Natural killer cell (primary cell): ENCODE data around the gene MED13L. TPM values are rescaled to one million over a fixed set of nuclear protein-coding genes. Genes with fewer than 3 reads are reported as not detected.

Experiments used
- ATAC-seq, 3 donors: fragments of 150-1000 bp in 2 of 3; fragments of 200-7000 bp in 1 of 3; cut with Tn5 transposase; 1 replicate in 1 of 3; 2 replicates in 2 of 3; pipeline ENCODE4 v1.10.0; 2021; ENCODE audit warnings: mild to moderate bottlenecking in 2 of 3, moderate library complexity in 2 of 3
- DNase-seq, 2 donors: peaks; one replicate each; pipeline versions ENCODE4 v3.0.0 to v3.0.0-alpha.2; 2013 to 2021; ENCODE audit warnings: mixed read lengths in 1 of 2
- H3K27ac ChIP-seq: one replicate; pipeline ENCODE4 v1.5.1; 2013; ENCODE audit warnings: mild to moderate bottlenecking, low read length
- H3K27me3 ChIP-seq: one replicate; pipeline ENCODE4 v1.6.1; 2013; ENCODE audit warnings: low read length; ENCODE audit not compliant: control insufficient read depth, insufficient read depth
- H3K36me3 ChIP-seq: one replicate; pipeline ENCODE4 v1.6.1; 2013; ENCODE audit warnings: low read length; ENCODE audit not compliant: control insufficient read depth, insufficient read depth
- H3K4me1 ChIP-seq: one replicate; pipeline ENCODE4 v1.6.1; 2013; ENCODE audit warnings: low read length; ENCODE audit not compliant: control insufficient read depth, insufficient read depth
- H3K4me3 ChIP-seq: one replicate; pipeline ENCODE4 v1.5.1; 2013; ENCODE audit warnings: low read length
- H3K9me3 ChIP-seq: one replicate; pipeline ENCODE4 v1.6.1; 2013; ENCODE audit warnings: low read length; ENCODE audit not compliant: control insufficient read depth, insufficient read depth
- H3K27ac Mint-ChIP-seq, 2 donors: one replicate each; pipeline ENCODE4 v1.8.0; 2022; ENCODE audit warnings: mild to moderate bottlenecking in 2 of 2, mixed read lengths in 2 of 2, moderate library complexity in 1 of 2
- H3K27me3 Mint-ChIP-seq, 2 donors: one replicate each; pipeline ENCODE4 v1.8.0; 2022; ENCODE audit warnings: low read depth in 2 of 2, mixed read lengths in 2 of 2
- H3K36me3 Mint-ChIP-seq: one replicate; pipeline ENCODE4 v1.8.0; 2022; ENCODE audit warnings: mixed read lengths
- H3K4me1 Mint-ChIP-seq, 2 donors: one replicate each; pipeline ENCODE4 v1.8.0; 2022; ENCODE audit warnings: mixed read lengths in 2 of 2
- H3K4me3 Mint-ChIP-seq: one replicate; pipeline ENCODE4 v1.8.0; 2022; ENCODE audit warnings: mild to moderate bottlenecking, moderate library complexity, mixed read lengths
- H3K9me3 Mint-ChIP-seq, 2 donors: one replicate each; pipeline ENCODE4 v1.8.0; 2022; ENCODE audit warnings: mixed read lengths in 2 of 2
- WGBS: methylation state at CpG from one replicate; pipeline ENCODE4 v1.1.7; 2013; ENCODE audit warnings: missing lambda C conversion rate; ENCODE audit not compliant: insufficient coverage; 5-methylcytosine and 5-hydroxymethylcytosine counted together
- intact Hi-C: fragments of 100-400 bp; cut with micrococcal nuclease; formaldehyde crosslinking; loops from one replicate; pipeline ENCODE4 v1.14.2; 2022
- total RNA-seq, 4 donors: library from RNA; stranded (reverse); fragments of 120-200 nt in 1 of 4; gene quantifications; one replicate each; pipeline versions ENCODE4 v1.2.3 to v1.2.4, GENCODE V29; 2013 to 2022
- TF ChIP-seq, protein P1 (sequence below): fragments of 200-600 bp; IDR thresholded peaks from one replicate; pipeline ENCODE4 v1.8.0; 2022; ENCODE audit warnings: antibody characterized with exemption

Gene MED13L
- total RNA-seq, 3 donors from 2014 or later (not counting 1 experiment from before 2014, with no cell fraction given) = 237 to 316 (median 240) TPM

DNA sequence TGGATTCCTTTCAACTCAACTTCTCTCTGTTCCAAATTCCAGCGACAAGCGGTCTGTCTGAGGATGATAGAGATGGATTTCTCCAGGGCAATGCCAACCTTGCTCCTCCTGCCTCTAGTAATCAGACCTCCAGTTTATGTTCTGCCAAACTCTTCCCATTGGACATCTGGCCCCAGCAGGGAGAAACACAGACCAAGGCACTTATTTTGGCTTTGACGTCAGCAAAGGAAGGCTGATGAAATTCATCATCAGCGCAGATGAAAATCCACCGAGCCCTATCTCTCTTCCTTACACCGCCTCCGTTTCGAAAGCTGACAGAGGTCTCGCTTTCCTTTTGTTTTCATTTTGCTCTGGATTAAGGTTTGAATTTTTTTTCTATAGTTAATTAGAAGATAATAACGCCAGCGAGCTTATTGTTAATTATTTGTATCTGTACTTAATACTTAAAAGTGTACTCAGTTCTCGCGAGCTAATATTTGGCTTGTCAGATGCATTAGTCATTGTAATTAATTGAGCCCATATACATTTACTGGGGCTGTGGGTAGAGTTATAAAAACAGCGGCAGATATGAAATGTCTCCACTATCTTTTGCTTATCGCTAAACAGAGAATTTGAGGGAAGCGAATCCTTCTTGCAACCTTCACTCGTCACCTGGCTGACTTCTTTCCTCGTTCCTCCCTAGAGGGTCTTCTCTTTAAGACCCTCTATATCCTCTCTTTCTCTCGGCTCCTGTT, 35.9 kb upstream of the MED13L start:
- H3K36me3 ChIP-seq = no peaks in the 10 kb centered on the region
- no peaks in the 10 kb centered on the region for H3K9me3 Mint-ChIP-seq
- no peak overlapping the region for H3K4me3 ChIP-seq
- H3K27me3 Mint-ChIP-seq = peaks cover 6 to 8% of the 10 kb centered on the region in 2 donors
- DNase-seq = no peak
- H3K4me3 Mint-ChIP-seq = no peak overlapping the region
- intact Hi-C loops = no loop called here
- H3K27me3 ChIP-seq = no peaks in the 10 kb centered on the region
- TF ChIP-seq, protein P1, sequence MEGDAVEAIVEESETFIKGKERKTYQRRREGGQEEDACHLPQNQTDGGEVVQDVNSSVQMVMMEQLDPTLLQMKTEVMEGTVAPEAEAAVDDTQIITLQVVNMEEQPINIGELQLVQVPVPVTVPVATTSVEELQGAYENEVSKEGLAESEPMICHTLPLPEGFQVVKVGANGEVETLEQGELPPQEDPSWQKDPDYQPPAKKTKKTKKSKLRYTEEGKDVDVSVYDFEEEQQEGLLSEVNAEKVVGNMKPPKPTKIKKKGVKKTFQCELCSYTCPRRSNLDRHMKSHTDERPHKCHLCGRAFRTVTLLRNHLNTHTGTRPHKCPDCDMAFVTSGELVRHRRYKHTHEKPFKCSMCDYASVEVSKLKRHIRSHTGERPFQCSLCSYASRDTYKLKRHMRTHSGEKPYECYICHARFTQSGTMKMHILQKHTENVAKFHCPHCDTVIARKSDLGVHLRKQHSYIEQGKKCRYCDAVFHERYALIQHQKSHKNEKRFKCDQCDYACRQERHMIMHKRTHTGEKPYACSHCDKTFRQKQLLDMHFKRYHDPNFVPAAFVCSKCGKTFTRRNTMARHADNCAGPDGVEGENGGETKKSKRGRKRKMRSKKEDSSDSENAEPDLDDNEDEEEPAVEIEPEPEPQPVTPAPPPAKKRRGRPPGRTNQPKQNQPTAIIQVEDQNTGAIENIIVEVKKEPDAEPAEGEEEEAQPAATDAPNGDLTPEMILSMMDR = no peak
- ATAC-seq = no peak
- H3K4me1 Mint-ChIP-seq = no peaks in the 10 kb centered on the region
- WGBS = 95% methylated on average over 17 of the region's 19 CpGs
- H3K36me3 Mint-ChIP-seq = no peaks in the 10 kb centered on the region
- H3K27ac ChIP-seq = no peak overlapping the region
- H3K9me3 ChIP-seq = no peaks in the 10 kb centered on the region
- no peak overlapping the region for H3K27ac Mint-ChIP-seq
- no peaks in the 10 kb centered on the region for H3K4me1 ChIP-seq

DNA sequence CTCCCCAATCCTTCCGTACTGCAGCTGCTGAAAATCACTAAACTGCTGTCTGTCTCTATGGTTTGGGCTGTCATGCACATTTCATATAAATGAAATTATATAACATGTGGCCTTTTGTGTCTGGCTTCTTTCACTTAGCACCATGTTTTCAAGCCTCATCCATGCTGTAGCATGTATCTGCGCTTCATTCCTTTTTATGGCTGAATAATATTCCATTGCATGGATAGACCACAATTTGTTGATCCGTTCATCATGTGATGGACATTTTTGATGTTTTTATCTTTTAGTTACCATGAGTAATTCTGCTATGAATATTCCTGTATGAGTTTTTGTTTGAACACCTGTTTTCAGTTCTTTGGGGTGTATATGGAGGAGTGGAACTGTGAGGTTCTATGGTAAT, 32.6 kb upstream of the MED13L start:
- Histone ChIP-seq H3K27ac (no peak overlapping the region), H3K27me3 (no peaks in the 10 kb centered on the region), H3K4me3 (no peak overlapping the region), H3K4me1 (no peaks in the 10 kb centered on the region), H3K36me3 (no peaks in the 10 kb centered on the region), H3K9me3 (no peaks in the 10 kb centered on the region)
- H3K4me1 Mint-ChIP-seq = no peaks in the 10 kb centered on the region
- no peaks in the 10 kb centered on the region for H3K9me3 Mint-ChIP-seq
- intact Hi-C loops = no loop called here
- DNase-seq = no peak
- no peak overlapping the region for H3K27ac Mint-ChIP-seq
- H3K27me3 Mint-ChIP-seq = peaks cover 0 to 6% of the 10 kb centered on the region in 2 donors
- TF ChIP-seq, protein P1 = no peak
- no peak for ATAC-seq
- WGBS = 82% methylated on average over 3 of the region's 3 CpGs
- H3K36me3 Mint-ChIP-seq = no peaks in the 10 kb centered on the region
- H3K4me3 Mint-ChIP-seq = no peak overlapping the region

- H3K4me3 Mint-ChIP-seq = no peak overlapping the region
- WGBS = 100% methylated on average over 1 of the region's 1 CpG
- no peak for ATAC-seq
Observed at GRCh38 chr12:116309343-116309742, 31.9 kb upstream of the MED13L start.

More at GRCh38 chr12:116309343-116309742, 31.9 kb upstream of the MED13L start:
- no peaks in the 10 kb centered on the region for H3K36me3 Mint-ChIP-seq
- no peak for DNase-seq
- H3K9me3 Mint-ChIP-seq = no peaks in the 10 kb centered on the region
- Histone ChIP-seq H3K27ac (no peak overlapping the region), H3K36me3 (no peaks in the 10 kb centered on the region), H3K4me1 (no peaks in the 10 kb centered on the region), H3K4me3 (no peak overlapping the region), H3K27me3 (no peaks in the 10 kb centered on the region), H3K9me3 (no peaks in the 10 kb centered on the region)
- H3K27ac Mint-ChIP-seq = no peak overlapping the region
- TF ChIP-seq, protein P1 = no peak
- no peaks in the 10 kb centered on the region for H3K4me1 Mint-ChIP-seq
- H3K27me3 Mint-ChIP-seq = peaks cover 0 to 6% of the 10 kb centered on the region in 2 donors
- intact Hi-C loops = no loop called here
